ENCODE measurements around the gene FBXO21.

FBXO21 gene

DNA sequence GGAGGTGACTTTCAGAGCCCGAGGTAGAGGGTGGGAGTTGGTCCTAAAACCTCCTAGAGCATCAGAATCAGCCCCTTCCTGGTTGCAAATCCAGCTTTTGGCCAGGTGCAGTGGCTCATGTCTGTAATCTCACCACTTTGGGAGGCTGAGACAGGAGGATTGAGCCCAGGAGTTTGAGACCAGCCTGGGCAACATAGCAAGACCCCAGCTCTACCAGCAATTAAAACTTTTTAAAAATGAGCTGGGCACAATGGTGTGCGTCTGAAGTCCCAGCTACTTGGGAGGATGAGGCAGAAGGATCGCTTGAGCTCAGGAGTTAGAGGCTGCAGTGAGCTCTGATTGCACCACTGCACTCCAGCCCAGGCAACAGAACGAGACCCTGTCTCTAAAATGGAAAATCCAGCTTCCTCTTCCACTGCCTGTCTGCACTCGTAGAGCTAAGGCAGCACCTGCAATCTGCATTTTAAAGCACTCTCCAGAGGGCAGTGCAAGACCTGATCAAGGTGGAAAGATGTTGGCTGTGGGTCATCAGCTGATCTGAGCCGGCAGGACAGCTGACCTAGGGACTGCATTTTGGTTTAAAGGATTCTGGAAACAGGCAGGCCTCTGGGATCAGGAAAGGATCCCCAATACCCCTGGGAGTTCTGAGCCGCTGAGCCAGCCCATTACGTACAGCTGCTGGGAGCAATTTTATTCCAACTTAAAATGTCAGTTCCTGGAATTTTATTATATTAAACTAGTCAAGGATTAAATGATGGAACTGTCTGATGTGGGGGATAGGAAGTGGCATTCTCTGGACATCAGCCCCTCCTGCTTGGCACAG lies 89.2 kb downstream of the FBXO21 start:
- no peak for TF ChIP-seq EZH2phosphoT487 (conservative IDR thresholded peaks at IDR 0.05; ENCODE audit: low read length)
- TF ChIP-seq, protein P1, sequence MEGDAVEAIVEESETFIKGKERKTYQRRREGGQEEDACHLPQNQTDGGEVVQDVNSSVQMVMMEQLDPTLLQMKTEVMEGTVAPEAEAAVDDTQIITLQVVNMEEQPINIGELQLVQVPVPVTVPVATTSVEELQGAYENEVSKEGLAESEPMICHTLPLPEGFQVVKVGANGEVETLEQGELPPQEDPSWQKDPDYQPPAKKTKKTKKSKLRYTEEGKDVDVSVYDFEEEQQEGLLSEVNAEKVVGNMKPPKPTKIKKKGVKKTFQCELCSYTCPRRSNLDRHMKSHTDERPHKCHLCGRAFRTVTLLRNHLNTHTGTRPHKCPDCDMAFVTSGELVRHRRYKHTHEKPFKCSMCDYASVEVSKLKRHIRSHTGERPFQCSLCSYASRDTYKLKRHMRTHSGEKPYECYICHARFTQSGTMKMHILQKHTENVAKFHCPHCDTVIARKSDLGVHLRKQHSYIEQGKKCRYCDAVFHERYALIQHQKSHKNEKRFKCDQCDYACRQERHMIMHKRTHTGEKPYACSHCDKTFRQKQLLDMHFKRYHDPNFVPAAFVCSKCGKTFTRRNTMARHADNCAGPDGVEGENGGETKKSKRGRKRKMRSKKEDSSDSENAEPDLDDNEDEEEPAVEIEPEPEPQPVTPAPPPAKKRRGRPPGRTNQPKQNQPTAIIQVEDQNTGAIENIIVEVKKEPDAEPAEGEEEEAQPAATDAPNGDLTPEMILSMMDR (IDR thresholded peaks at IDR 0.05; ENCODE audit: insufficient read depth, low read length, poor library complexity, severe bottlenecking) = no peak
- H4K20me1 ChIP-seq (ENCODE audit: low read depth, low read length) = no peaks in the 10 kb centered on the region
- no peak overlapping the region for H2AFZ ChIP-seq (ENCODE audit: low read depth, low read length, severe bottlenecking)
- no peak overlapping the region for H3K9ac ChIP-seq (ENCODE audit: low read length)
- H3K4me2 ChIP-seq (ENCODE audit: low read depth, low read length, poor library complexity, severe bottlenecking) = no peak overlapping the region
- no peaks in the 10 kb centered on the region for H3F3A ChIP-seq (ENCODE audit: insufficient read depth)
- no peaks in the 10 kb centered on the region for H3K9me2 ChIP-seq (replicated peaks; ENCODE audit: insufficient read depth, low read length)
- no peaks in the 10 kb centered on the region for H3K27me3 ChIP-seq (ENCODE audit: low read length)
- H3K36me3 ChIP-seq (ENCODE audit: low read length) = no peaks in the 10 kb centered on the region
- H3K27ac ChIP-seq (ENCODE audit: low read depth, low read length) = no peak overlapping the region
- no peak overlapping the region for H3K4me3 ChIP-seq (ENCODE audit: insufficient read depth, low read length, poor library complexity, severe bottlenecking)
- no peaks in the 10 kb centered on the region for H3K9me3 ChIP-seq (ENCODE audit: insufficient read depth, low read length)
- no peaks in the 10 kb centered on the region for H3K79me2 ChIP-seq (ENCODE audit: insufficient read depth, low read length)

DNA sequence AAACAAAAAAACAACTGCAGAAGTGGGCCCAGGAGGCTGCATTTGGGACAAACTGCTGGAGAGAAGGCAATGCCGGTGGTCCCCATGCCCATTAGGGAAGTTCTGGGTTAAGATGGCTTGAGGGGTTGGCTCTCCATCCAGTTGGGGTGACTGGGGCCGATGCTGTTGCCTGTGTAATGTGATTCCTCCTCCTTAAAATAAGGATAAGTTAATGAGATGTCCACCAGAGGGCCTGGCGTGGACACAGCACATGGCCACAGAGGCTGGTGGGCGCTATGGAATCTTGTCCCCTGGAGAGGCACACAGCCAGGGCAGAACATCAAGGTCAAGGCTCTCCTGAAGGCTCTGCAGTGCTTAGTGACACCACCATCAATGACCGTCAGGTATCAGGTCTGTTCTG lies 90.0 kb downstream of the FBXO21 start:
- Histone ChIP-seq H3K4me3 (ENCODE audit: insufficient read depth, low read length, poor library complexity, severe bottlenecking) (no peak overlapping the region), H3K27ac (ENCODE audit: low read depth, low read length) (no peak overlapping the region), H2AFZ (ENCODE audit: low read depth, low read length, severe bottlenecking) (no peak overlapping the region), H3K36me3 (ENCODE audit: low read length) (no peaks in the 10 kb centered on the region), H3K27me3 (ENCODE audit: low read length) (no peaks in the 10 kb centered on the region), H3K9me2 (replicated peaks; ENCODE audit: insufficient read depth, low read length) (no peaks in the 10 kb centered on the region), H3K79me2 (ENCODE audit: insufficient read depth, low read length) (no peaks in the 10 kb centered on the region), H4K20me1 (ENCODE audit: low read depth, low read length) (no peaks in the 10 kb centered on the region), H3K9me3 (ENCODE audit: insufficient read depth, low read length) (no peaks in the 10 kb centered on the region), H3K4me2 (ENCODE audit: low read depth, low read length, poor library complexity, severe bottlenecking) (no peak overlapping the region), H3K9ac (ENCODE audit: low read length) (no peak overlapping the region), H3F3A (ENCODE audit: insufficient read depth) (no peaks in the 10 kb centered on the region)
- TF ChIP-seq, protein P1 (IDR thresholded peaks at IDR 0.05; ENCODE audit: insufficient read depth, low read length, poor library complexity, severe bottlenecking) = no peak
- no peak for TF ChIP-seq EZH2phosphoT487 (conservative IDR thresholded peaks at IDR 0.05; ENCODE audit: low read length)

DNA sequence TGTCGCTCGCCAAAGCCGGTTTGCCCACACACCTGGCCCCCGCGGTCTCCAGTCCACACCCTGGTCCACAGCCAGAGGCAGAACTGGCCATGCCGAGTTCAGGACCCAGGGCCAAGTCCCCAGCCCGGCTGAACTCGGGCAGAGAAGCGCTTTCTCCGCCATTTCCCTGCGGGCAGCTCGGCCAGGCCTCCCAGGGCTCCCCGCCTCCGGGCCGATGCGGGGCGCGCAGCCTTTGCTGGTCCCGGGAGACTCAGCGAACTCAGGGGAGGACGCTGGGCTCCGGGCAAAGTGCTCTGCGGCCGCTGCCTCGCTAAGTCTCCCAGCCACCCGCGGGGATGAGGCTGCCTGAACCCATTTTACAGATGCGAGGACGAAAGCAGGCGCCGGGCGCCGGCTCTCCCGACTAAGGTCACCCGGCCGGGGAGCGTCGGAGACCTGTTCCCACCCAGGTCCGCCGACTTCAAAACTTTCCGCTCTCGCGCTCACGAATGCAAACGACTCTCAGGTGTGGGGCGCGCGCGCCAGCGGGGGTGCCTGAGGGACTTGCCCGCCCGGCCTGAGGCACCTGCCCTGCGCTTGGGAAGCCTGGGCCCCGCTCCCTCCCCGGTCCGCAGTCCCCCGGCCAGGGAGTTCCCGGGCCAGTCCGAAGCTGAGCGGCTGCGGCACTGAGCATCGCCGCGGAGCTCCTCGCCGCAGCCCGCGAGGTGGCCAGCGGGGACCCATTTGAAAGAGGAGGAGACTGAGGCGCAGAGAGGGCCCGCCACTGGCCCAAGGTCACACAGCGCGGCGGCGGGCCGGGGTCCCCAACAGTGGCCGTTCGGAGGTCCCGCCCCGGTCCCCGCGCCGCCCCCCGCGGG lies 91.7 kb downstream of the FBXO21 start:
- peak overlapping the region; percentile 75 for H3K4me3 ChIP-seq (ENCODE audit: insufficient read depth, low read length, poor library complexity, severe bottlenecking)
- H2AFZ ChIP-seq (ENCODE audit: low read depth, low read length, severe bottlenecking) = peak overlapping the region; percentile 96
- H3K36me3 ChIP-seq (ENCODE audit: low read length) = no peaks in the 10 kb centered on the region
- peak overlapping the region; percentile 75 for H3K9ac ChIP-seq (ENCODE audit: low read length)
- H3K79me2 ChIP-seq (ENCODE audit: insufficient read depth, low read length) = no peaks in the 10 kb centered on the region
- peak overlapping the region; percentile 62 for H3K4me2 ChIP-seq (ENCODE audit: low read depth, low read length, poor library complexity, severe bottlenecking)
- TF ChIP-seq, protein P1 (IDR thresholded peaks at IDR 0.05; ENCODE audit: insufficient read depth, low read length, poor library complexity, severe bottlenecking) = no peak
- TF ChIP-seq EZH2phosphoT487 (conservative IDR thresholded peaks at IDR 0.05; ENCODE audit: low read length) = no peak
- no peaks in the 10 kb centered on the region for H3F3A ChIP-seq (ENCODE audit: insufficient read depth)
- H3K27me3 ChIP-seq (ENCODE audit: low read length) = no peaks in the 10 kb centered on the region
- H3K9me2 ChIP-seq (replicated peaks; ENCODE audit: insufficient read depth, low read length) = no peaks in the 10 kb centered on the region
- no peaks in the 10 kb centered on the region for H4K20me1 ChIP-seq (ENCODE audit: low read depth, low read length)
- H3K9me3 ChIP-seq (ENCODE audit: insufficient read depth, low read length) = no peaks in the 10 kb centered on the region
- no peak overlapping the region for H3K27ac ChIP-seq (ENCODE audit: low read depth, low read length)
